ENCODE measurements around the gene MYZAP.

MYZAP gene

GRCh38 chr15:57605491-57605890, 13.8 kb downstream of the MYZAP start:
- TF ChIP-seq POLR2AphosphoS5 (IDR thresholded peaks at IDR 0.05; ENCODE audit: low read depth, low read length) (no peak), REST (IDR thresholded peaks at IDR 0.05; ENCODE audit: insufficient read depth in 1 of 2, low read depth in 2 of 2, low read length in 2 of 2) (no peak), TAF1 (IDR thresholded peaks at IDR 0.05; ENCODE audit: borderline replicate concordance, insufficient read depth, low read length) (no peak), FOXP2 (optimal IDR thresholded peaks at IDR 0.05; ENCODE audit: borderline replicate concordance, extremely low read depth, extremely low read length, insufficient read depth) (no peak), SIN3A (IDR thresholded peaks at IDR 0.05; ENCODE audit: borderline replicate concordance, insufficient read depth, low read length) (no peak)

- TF ChIP-seq REST (IDR thresholded peaks at IDR 0.05; ENCODE audit: insufficient read depth in 1 of 2, low read depth in 2 of 2, low read length in 2 of 2): no peak
- no peak for TF ChIP-seq POLR2AphosphoS5 (IDR thresholded peaks at IDR 0.05; ENCODE audit: low read depth, low read length)
- no peak for TF ChIP-seq SIN3A (IDR thresholded peaks at IDR 0.05; ENCODE audit: borderline replicate concordance, insufficient read depth, low read length)
These were observed 14.3 kb downstream of the MYZAP start for GRCh38 chr15:57606048-57606447.

GRCh38 chr15:57606816-57607215, 15.1 kb downstream of the MYZAP start:
- TF ChIP-seq FOXP2 (optimal IDR thresholded peaks at IDR 0.05; ENCODE audit: borderline replicate concordance, extremely low read depth, extremely low read length, insufficient read depth): no peak
- TF ChIP-seq POLR2AphosphoS5 (IDR thresholded peaks at IDR 0.05; ENCODE audit: low read depth, low read length): no peak
- TF ChIP-seq TAF1 (IDR thresholded peaks at IDR 0.05; ENCODE audit: borderline replicate concordance, insufficient read depth, low read length): no peak
- TF ChIP-seq SIN3A (IDR thresholded peaks at IDR 0.05; ENCODE audit: borderline replicate concordance, insufficient read depth, low read length): no peak
- TF ChIP-seq REST (IDR thresholded peaks at IDR 0.05; ENCODE audit: insufficient read depth in 1 of 2, low read depth in 2 of 2, low read length in 2 of 2): no peak

GRCh38 chr15:57607570-57608000, 15.9 kb downstream of the MYZAP start:
- no peak for TF ChIP-seq REST (IDR thresholded peaks at IDR 0.05; ENCODE audit: insufficient read depth in 1 of 2, low read depth in 2 of 2, low read length in 2 of 2)

- TF ChIP-seq FOXP2 (optimal IDR thresholded peaks at IDR 0.05; ENCODE audit: borderline replicate concordance, extremely low read depth, extremely low read length, insufficient read depth): no peak
- TF ChIP-seq REST (IDR thresholded peaks at IDR 0.05; ENCODE audit: insufficient read depth in 1 of 2, low read depth in 2 of 2, low read length in 2 of 2): no peak
- no peak for TF ChIP-seq POLR2AphosphoS5 (IDR thresholded peaks at IDR 0.05; ENCODE audit: low read depth, low read length)
- no peak for TF ChIP-seq SIN3A (IDR thresholded peaks at IDR 0.05; ENCODE audit: borderline replicate concordance, insufficient read depth, low read length)
- no peak for TF ChIP-seq TAF1 (IDR thresholded peaks at IDR 0.05; ENCODE audit: borderline replicate concordance, insufficient read depth, low read length)
These were observed 18.3 kb downstream of the MYZAP start for GRCh38 chr15:57609805-57610529.
